Measurements from ENCODE around the gene MAN1C1. TPM values are rescaled to one million over a fixed set of nuclear protein-coding genes. Genes with fewer than 3 reads are reported as not detected.

MAN1C1 gene
- total RNA-seq, 2 experiments from 2014 or later, result 5.1 to 5.3 TPM

- Mint-ChIP-seq H3K27ac (peak overlapping the region; percentile 56), H3K36me3 (peaks cover 10% of the 10 kb centered on the region), H3K27me3 (no peaks in the 10 kb centered on the region), H3K4me1 (peaks cover 27% of the 10 kb centered on the region), H3K9me3 (peaks cover 2% of the 10 kb centered on the region), H3K4me3 (no peak overlapping the region)
- DNase-seq, result no peak
Measured at GRCh38 chr1:25703671-25704266, 87.2 kb downstream of the MAN1C1 start.

GRCh38 chr1:25704267-25704691 lies 87.7 kb downstream of the MAN1C1 start:
- Mint-ChIP-seq H3K9me3 (peaks cover 2% of the 10 kb centered on the region), H3K27ac (peak overlapping the region; percentile 56), H3K4me1 (peaks cover 31% of the 10 kb centered on the region), H3K27me3 (no peaks in the 10 kb centered on the region), H3K4me3 (no peak overlapping the region), H3K36me3 (peaks cover 10% of the 10 kb centered on the region)
- DNase-seq, result no peak

GRCh38 chr1:25705699-25706098 lies 89.1 kb downstream of the MAN1C1 start:
- H3K36me3 Mint-ChIP-seq, result peaks cover 9% of the 10 kb centered on the region
- H3K4me3 Mint-ChIP-seq, result no peak overlapping the region
- H3K9me3 Mint-ChIP-seq, result peaks cover 2% of the 10 kb centered on the region
- DNase-seq, result no peak
- H3K27me3 Mint-ChIP-seq, result no peaks in the 10 kb centered on the region
- no peak overlapping the region for H3K27ac Mint-ChIP-seq
- H3K4me1 Mint-ChIP-seq, result peaks cover 35% of the 10 kb centered on the region

GRCh38 chr1:25706146-25707089 lies 89.8 kb downstream of the MAN1C1 start:
- H3K9me3 Mint-ChIP-seq, result peaks cover 2% of the 10 kb centered on the region
- no peak for DNase-seq
- no peaks in the 10 kb centered on the region for H3K27me3 Mint-ChIP-seq
- peaks cover 43% of the 10 kb centered on the region for H3K4me1 Mint-ChIP-seq
- H3K27ac Mint-ChIP-seq, result no peak overlapping the region
- no peak overlapping the region for H3K4me3 Mint-ChIP-seq
- peaks cover 9% of the 10 kb centered on the region for H3K36me3 Mint-ChIP-seq

GRCh38 chr1:25707280-25708016 lies 90.9 kb downstream of the MAN1C1 start:
- Mint-ChIP-seq H3K27me3 (no peaks in the 10 kb centered on the region), H3K9me3 (peaks cover 2% of the 10 kb centered on the region), H3K27ac (no peak overlapping the region), H3K36me3 (peaks cover 9% of the 10 kb centered on the region), H3K4me1 (peaks cover 53% of the 10 kb centered on the region), H3K4me3 (no peak overlapping the region)
- no peak for DNase-seq

GRCh38 chr1:25710583-25711347 lies 94.2 kb downstream of the MAN1C1 start:
- Mint-ChIP-seq H3K27ac (peak overlapping the region; percentile 79), H3K4me1 (peaks cover 59% of the 10 kb centered on the region), H3K4me3 (no peak overlapping the region), H3K27me3 (no peaks in the 10 kb centered on the region), H3K9me3 (no peaks in the 10 kb centered on the region), H3K36me3 (peaks cover 6% of the 10 kb centered on the region)
- no peak for DNase-seq

- H3K36me3 Mint-ChIP-seq, result peaks cover 8% of the 10 kb centered on the region
- H3K4me1 Mint-ChIP-seq, result peaks cover 60% of the 10 kb centered on the region
- no peaks in the 10 kb centered on the region for H3K27me3 Mint-ChIP-seq
- H3K9me3 Mint-ChIP-seq, result no peaks in the 10 kb centered on the region
- H3K27ac Mint-ChIP-seq, result peak overlapping the region; percentile 79
- peak overlapping the region; percentile 48 for H3K4me3 Mint-ChIP-seq
- DNase-seq, result peak; percentile 66
Measured at GRCh38 chr1:25711555-25712298, 95.1 kb downstream of the MAN1C1 start.

GRCh38 chr1:25712299-25712970 lies 95.8 kb downstream of the MAN1C1 start:
- H3K4me3 Mint-ChIP-seq, result no peak overlapping the region

GRCh38 chr1:25713961-25714360 lies 97.4 kb downstream of the MAN1C1 start:
- H3K4me1 Mint-ChIP-seq, result peaks cover 53% of the 10 kb centered on the region
- H3K9me3 Mint-ChIP-seq, result no peaks in the 10 kb centered on the region
- H3K4me3 Mint-ChIP-seq, result no peak overlapping the region
- H3K27me3 Mint-ChIP-seq, result no peaks in the 10 kb centered on the region
- peaks cover 11% of the 10 kb centered on the region for H3K36me3 Mint-ChIP-seq
- no peak overlapping the region for H3K27ac Mint-ChIP-seq
- DNase-seq, result no peak

More at GRCh38 chr1:25712299-25712970, 95.8 kb downstream of the MAN1C1 start:
- no peak overlapping the region for H3K27ac Mint-ChIP-seq
- DNase-seq, result no peak
- peaks cover 8% of the 10 kb centered on the region for H3K36me3 Mint-ChIP-seq
- H3K27me3 Mint-ChIP-seq, result no peaks in the 10 kb centered on the region
- H3K9me3 Mint-ChIP-seq, result no peaks in the 10 kb centered on the region
- H3K4me1 Mint-ChIP-seq, result peaks cover 60% of the 10 kb centered on the region

- Mint-ChIP-seq H3K27me3 (no peaks in the 10 kb centered on the region), H3K36me3 (peaks cover 11% of the 10 kb centered on the region), H3K4me3 (no peak overlapping the region), H3K4me1 (peaks cover 51% of the 10 kb centered on the region), H3K9me3 (no peaks in the 10 kb centered on the region), H3K27ac (no peak overlapping the region)
- no peak for DNase-seq
Measured at GRCh38 chr1:25714372-25714931, 97.9 kb downstream of the MAN1C1 start.

GRCh38 chr1:25715888-25716287 lies 99.3 kb downstream of the MAN1C1 start:
- no peak overlapping the region for H3K27ac Mint-ChIP-seq
- no peaks in the 10 kb centered on the region for H3K9me3 Mint-ChIP-seq
- peaks cover 11% of the 10 kb centered on the region for H3K36me3 Mint-ChIP-seq
- H3K4me3 Mint-ChIP-seq, result no peak overlapping the region
- peaks cover 44% of the 10 kb centered on the region for H3K4me1 Mint-ChIP-seq
- DNase-seq, result no peak
- no peaks in the 10 kb centered on the region for H3K27me3 Mint-ChIP-seq

- H3K4me1 Mint-ChIP-seq, result peaks cover 39% of the 10 kb centered on the region
- no peaks in the 10 kb centered on the region for H3K9me3 Mint-ChIP-seq
- no peak overlapping the region for H3K4me3 Mint-ChIP-seq
- H3K27ac Mint-ChIP-seq, result no peak overlapping the region
- H3K36me3 Mint-ChIP-seq, result peaks cover 11% of the 10 kb centered on the region
- no peak for DNase-seq
- H3K27me3 Mint-ChIP-seq, result no peaks in the 10 kb centered on the region
Measured at GRCh38 chr1:25716320-25716719, 99.7 kb downstream of the MAN1C1 start.

GRCh38 chr1:25718732-25719131 lies 102.1 kb downstream of the MAN1C1 start:
- Mint-ChIP-seq H3K36me3 (peaks cover 11% of the 10 kb centered on the region), H3K4me1 (peaks cover 40% of the 10 kb centered on the region), H3K27me3 (no peaks in the 10 kb centered on the region)

More at GRCh38 chr1:25718732-25719131, 102.1 kb downstream of the MAN1C1 start:
- H3K4me3 Mint-ChIP-seq, result no peak overlapping the region
- no peak for DNase-seq
- no peaks in the 10 kb centered on the region for H3K9me3 Mint-ChIP-seq
- H3K27ac Mint-ChIP-seq, result no peak overlapping the region

All from activated naive CD8-positive, alpha-beta T cell treated with anti-CD3 and anti-CD28 coated beads for 36 hours (primary cell).